Skeletal muscle tissue (tissue), 4 donors: Measurements from ENCODE around the gene INTS3. TPM values are rescaled to one million over a fixed set of nuclear protein-coding genes. Genes with fewer than 3 reads are reported as not detected.
A peak's percentile ranks its signal among the peaks of the same experiment; 100 is the strongest.

ENCODE experiments used
- H3K27ac ChIP-seq: one replicate; pipeline ENCODE4 v1.7.0; 2013; ENCODE audit warnings: mild to moderate bottlenecking, low read depth, low read length, inconsistent platforms
- H3K27me3 ChIP-seq, 3 donors: one replicate each; pipeline ENCODE4 v1.7.0; 2013; ENCODE audit warnings: low read length in 3 of 3; ENCODE audit not compliant: control insufficient read depth in 3 of 3, insufficient read depth in 3 of 3
- H3K36me3 ChIP-seq, 3 donors: one replicate each; pipeline ENCODE4 v1.7.0; 2013; ENCODE audit warnings: low read length in 3 of 3; ENCODE audit not compliant: control insufficient read depth in 3 of 3, insufficient read depth in 3 of 3
- H3K4me1 ChIP-seq, 3 donors: one replicate each; pipeline ENCODE4 v1.7.0; 2013; ENCODE audit warnings: low read length in 3 of 3, mild to moderate bottlenecking in 3 of 3; ENCODE audit not compliant: control insufficient read depth in 3 of 3, insufficient read depth in 3 of 3
- H3K4me3 ChIP-seq, 3 donors: one replicate each; pipeline ENCODE4 v1.7.0; 2013; ENCODE audit warnings: low read length in 3 of 3
- H3K9ac ChIP-seq, 3 donors: one replicate each; pipeline ENCODE4 v1.7.0; 2013; ENCODE audit warnings: low read length in 3 of 3, mild to moderate bottlenecking in 3 of 3, moderate library complexity in 2 of 3, low read depth in 1 of 3
- H3K9me3 ChIP-seq, 3 donors: one replicate each; pipeline ENCODE4 v1.7.0; 2013; ENCODE audit warnings: low read length in 3 of 3; ENCODE audit not compliant: control insufficient read depth in 3 of 3
- total RNA-seq: library from RNA; depleted of rRNA; stranded (reverse); fragments of >200 nt; gene quantifications from one replicate; pipeline ENCODE4 v1.2.3, GENCODE V29; 2014
- donor health status: Osteomylitis.

Gene INTS3
- total RNA-seq, 1 donor from 2014 or later = 24.0 TPM

DNA sequence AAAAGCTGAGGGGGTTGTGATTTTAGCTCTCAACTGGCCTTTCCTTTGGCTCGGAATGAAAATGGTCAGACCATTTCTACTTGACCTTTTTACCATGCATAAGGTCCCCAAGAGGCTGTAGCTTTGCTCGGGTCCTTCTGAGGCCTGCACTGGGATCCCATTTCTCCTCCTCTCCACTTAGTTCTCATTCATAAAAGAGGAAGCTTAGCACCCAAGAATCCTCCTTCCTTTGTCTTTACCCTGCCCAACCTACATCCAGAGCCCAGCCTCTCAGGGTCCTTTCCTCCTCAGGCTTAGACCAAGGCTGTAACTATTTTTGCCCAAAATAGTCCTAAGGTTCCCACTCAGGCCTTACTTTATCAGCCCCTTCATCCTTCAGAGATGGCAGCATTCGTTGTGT is 41.4 kb downstream of the INTS3 start:
- Histone ChIP-seq H3K9ac (no peak overlapping the region), H3K9me3 (no peaks in the 10 kb centered on the region), H3K27me3 (no peaks in the 10 kb centered on the region), H3K27ac (no peak overlapping the region), H3K4me1 (peaks cover 7 to 39% (median 27%) of the 10 kb centered on the region in 3 donors), H3K36me3 (peaks cover 58 to 67% (median 65%) of the 10 kb centered on the region in 3 donors), H3K4me3 (no peak overlapping the region)

DNA sequence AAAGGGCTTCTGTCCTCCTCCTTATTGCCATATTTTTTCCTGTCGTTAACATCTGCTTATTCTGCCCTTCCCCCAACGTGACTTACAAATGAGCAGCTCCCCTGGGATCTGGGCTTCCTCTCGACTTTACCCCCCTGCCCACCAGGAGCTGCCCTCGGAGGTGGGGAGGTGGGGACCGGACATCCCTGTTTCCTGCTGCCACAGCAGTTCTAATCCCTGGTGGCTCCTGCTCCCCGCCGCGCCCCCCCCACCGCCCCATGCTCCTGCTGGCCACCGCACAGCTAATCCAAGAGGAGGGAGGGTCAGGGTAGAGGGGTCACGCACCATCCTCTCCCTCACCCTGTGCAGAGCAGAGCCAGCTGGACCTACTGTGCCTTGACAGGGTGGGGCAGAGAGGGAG is 42.9 kb downstream of the INTS3 start:
- Histone ChIP-seq H3K9me3 (no peaks in the 10 kb centered on the region), H3K4me1 (peaks cover 16 to 51% (median 43%) of the 10 kb centered on the region in 3 donors), H3K4me3 (no peak overlapping the region), H3K9ac (no peak overlapping the region), H3K36me3 (peaks cover 48 to 58% (median 54%) of the 10 kb centered on the region in 3 donors), H3K27ac (no peak overlapping the region), H3K27me3 (no peaks in the 10 kb centered on the region)

DNA sequence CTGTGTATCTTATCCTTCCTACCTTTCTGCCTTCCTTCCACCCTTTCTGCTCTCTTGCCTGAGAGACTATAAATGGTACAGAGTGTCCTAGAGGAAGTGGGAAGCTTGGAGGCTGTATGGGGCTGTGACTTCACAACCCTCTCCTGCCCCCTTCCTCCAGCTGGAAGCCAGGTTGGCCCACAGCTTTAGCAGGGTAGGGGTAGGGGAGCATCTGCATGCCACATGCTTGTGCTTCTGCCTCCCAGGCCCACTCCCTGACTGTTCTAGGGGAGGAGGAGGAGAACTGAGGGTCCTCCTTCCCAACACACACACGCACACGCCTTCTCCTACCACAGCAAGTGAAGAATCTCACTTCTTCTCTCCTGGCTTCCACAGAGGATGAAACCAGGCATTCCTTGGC is 43.4 kb downstream of the INTS3 start:
- H3K4me3 ChIP-seq = no peak overlapping the region
- H3K27ac ChIP-seq = no peak overlapping the region
- H3K9me3 ChIP-seq = no peaks in the 10 kb centered on the region
- peaks cover 48 to 58% (median 53%) of the 10 kb centered on the region in 3 donors for H3K36me3 ChIP-seq
- no peak overlapping the region for H3K9ac ChIP-seq
- H3K27me3 ChIP-seq = no peaks in the 10 kb centered on the region
- peaks cover 18 to 56% (median 48%) of the 10 kb centered on the region in 3 donors for H3K4me1 ChIP-seq

DNA sequence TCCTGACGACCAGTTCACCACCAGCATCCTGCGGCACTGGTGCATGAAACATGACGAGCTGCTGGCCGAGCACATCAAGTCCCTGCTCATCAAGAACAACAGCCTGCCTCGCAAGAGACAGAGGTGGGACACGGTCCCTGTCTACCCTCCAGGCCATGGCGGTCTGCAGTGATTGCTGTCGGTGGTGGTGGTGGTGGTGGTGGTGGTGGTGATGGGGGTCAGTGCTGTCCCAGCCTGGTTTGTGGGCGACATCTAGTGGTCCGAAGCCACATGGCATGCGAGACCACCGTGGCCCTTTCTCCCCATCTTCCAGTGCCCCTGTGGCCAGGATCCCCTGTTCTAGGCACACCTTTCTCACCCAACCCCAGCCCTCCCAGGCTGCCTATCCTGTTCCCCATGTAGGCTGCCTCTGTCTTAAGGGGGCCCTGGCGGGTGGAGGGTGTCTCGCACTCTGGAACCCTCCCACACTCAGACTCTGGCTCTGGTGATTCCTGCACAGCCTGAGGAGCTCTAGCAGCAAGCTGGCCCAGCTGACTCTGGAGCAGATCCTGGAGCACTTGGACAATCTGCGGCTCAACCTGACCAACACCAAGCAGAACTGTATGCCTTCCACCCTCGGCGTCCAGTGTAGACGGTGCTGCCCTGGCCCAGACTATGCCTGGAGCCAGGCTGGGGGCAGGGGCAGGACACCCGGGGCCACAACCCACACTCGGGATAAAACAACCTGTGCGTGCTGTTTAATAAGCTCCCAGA is 44.2 kb downstream of the INTS3 start:
- Histone ChIP-seq H3K27ac (no peak overlapping the region), H3K4me3 (no peak overlapping the region), H3K9me3 (no peaks in the 10 kb centered on the region), H3K36me3 (peaks cover 48 to 56% (median 53%) of the 10 kb centered on the region in 3 donors), H3K4me1 (peaks cover 26 to 64% (median 55%) of the 10 kb centered on the region in 3 donors), H3K9ac (no peak overlapping the region), H3K27me3 (peaks cover 0 to 3% (median 3%) of the 10 kb centered on the region in 3 donors)

GRCh38 chr1:153773096-153773921 is 45.5 kb downstream of the INTS3 start:
- Histone ChIP-seq H3K27me3 (peaks cover 0 to 7% (median 3%) of the 10 kb centered on the region in 3 donors), H3K4me3 (no peak overlapping the region), H3K36me3 (peaks cover 36 to 44% (median 42%) of the 10 kb centered on the region in 3 donors), H3K9ac (no peak overlapping the region), H3K27ac (peak overlapping the region; percentile 54), H3K9me3 (no peaks in the 10 kb centered on the region), H3K4me1 (peaks cover 36 to 75% (median 67%) of the 10 kb centered on the region in 3 donors)

DNA sequence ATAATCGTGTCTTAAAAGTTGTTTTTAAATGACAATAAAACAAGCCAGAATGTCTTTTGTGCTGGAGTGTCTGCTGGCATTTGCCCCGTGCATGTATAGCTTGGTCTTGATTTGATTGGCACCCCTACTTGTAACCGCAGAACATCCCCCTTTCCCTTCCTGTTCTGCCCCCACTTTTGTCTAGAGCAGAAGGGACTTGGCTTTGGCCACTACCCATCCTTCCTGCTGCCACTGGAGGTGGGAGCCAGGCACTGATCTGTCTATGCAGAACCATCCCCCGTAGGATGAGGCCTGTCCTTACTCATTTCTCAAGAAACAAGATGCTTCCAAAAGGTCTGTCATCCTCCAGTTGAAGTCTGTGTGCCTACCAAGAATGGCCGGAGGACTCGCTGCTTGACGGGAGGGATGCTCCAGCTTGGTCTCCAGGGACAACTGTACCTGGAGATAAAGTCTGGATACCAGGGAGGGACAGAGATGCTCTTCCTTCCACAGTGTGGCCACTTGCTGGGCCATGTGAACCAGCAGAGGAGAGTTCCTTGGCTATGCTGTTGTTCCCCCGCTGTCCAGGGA is 46.3 kb downstream of the INTS3 start:
- peaks cover 0 to 7% (median 3%) of the 10 kb centered on the region in 3 donors for H3K27me3 ChIP-seq
- H3K36me3 ChIP-seq = peaks cover 31 to 38% (median 34%) of the 10 kb centered on the region in 3 donors
- peaks cover 36 to 83% (median 74%) of the 10 kb centered on the region in 3 donors for H3K4me1 ChIP-seq
- peak overlapping the region; percentile 2 to 9 (median 9) for H3K4me3 ChIP-seq
- peak overlapping the region; percentile 54 for H3K27ac ChIP-seq
- H3K9ac ChIP-seq = no peak overlapping the region
- no peaks in the 10 kb centered on the region for H3K9me3 ChIP-seq

DNA sequence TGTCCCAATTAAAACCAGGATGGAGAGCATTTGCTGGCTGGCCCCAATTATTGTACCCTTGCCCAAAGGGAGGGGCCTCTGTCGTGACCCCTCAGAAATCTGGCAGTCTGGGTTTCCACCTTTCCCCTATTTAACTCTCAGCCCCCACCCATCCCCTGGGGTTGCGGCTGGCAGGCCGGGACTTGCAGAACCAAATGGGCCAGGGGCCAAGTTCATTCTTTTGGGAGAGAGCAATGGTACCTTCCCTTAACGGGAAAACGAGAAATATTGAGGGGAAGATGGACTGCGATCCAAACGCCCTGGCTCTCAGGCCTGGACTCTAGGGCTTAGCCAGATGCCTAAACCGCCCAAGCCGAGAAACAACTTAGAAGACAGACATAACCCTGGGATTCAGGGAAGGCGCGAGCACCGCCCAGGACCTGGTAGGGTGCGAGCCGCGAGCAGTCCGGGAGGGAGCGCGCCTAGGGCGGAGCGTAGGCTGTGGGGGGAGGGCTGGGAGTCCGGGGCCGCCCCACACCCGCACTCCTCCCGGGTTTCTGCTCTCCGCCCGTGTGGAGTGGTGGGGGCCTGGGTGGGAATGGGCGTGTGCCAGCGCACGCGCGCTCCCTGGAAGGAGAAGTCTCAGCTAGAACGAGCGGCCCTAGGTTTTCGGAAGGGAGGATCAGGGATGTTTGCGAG is 47.1 kb downstream of the INTS3 start, which contains the start of gene SLC27A3:
SLC27A3 (plus strand) TSS at position 628 of the 678 bp plus-strand sequence. CDS start 91 bp downstream, outside the sequence.
- Histone ChIP-seq H3K9me3 (no peaks in the 10 kb centered on the region), H3K4me3 (peak within 1 kb of the TSS; percentile 77 to 85 (median 81)), H3K27ac (peak within 1 kb of the TSS; percentile 54), H3K9ac (peak within 1 kb of the TSS; percentile 69 to 82 (median 74)), H3K36me3 (peaks cover 27 to 32% (median 28%) of the 10 kb centered on the region in 3 donors), H3K4me1 (peaks cover 37 to 85% (median 71%) of the 10 kb centered on the region in 3 donors), H3K27me3 (peaks cover 0 to 7% (median 3%) of the 10 kb centered on the region in 3 donors)

DNA sequence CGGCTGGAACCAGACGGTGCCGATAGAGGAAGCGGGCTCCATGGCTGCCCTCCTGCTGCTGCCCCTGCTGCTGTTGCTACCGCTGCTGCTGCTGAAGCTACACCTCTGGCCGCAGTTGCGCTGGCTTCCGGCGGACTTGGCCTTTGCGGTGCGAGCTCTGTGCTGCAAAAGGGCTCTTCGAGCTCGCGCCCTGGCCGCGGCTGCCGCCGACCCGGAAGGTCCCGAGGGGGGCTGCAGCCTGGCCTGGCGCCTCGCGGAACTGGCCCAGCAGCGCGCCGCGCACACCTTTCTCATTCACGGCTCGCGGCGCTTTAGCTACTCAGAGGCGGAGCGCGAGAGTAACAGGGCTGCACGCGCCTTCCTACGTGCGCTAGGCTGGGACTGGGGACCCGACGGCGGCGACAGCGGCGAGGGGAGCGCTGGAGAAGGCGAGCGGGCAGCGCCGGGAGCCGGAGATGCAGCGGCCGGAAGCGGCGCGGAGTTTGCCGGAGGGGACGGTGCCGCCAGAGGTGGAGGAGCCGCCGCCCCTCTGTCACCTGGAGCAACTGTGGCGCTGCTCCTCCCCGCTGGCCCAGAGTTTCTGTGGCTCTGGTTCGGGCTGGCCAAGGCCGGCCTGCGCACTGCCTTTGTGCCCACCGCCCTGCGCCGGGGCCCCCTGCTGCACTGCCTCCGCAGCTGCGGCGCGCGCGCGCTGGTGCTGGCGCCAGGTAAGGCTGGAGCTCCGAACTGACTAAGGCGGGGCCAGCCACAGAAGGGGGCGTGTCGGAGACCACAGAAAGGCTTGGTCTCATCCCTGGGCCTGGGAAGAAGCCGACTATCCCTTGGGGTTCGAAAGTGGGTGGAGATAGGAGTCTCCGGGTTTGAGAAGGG is 47.8 kb downstream of the INTS3 start:
- Histone ChIP-seq H3K27me3 (peaks cover 0 to 7% (median 3%) of the 10 kb centered on the region in 3 donors), H3K36me3 (peaks cover 21 to 32% (median 21%) of the 10 kb centered on the region in 3 donors), H3K9me3 (no peaks in the 10 kb centered on the region), H3K27ac (peak overlapping the region; percentile 54), H3K4me1 (peaks cover 38 to 85% (median 71%) of the 10 kb centered on the region in 3 donors), H3K4me3 (peak overlapping the region; percentile 77 to 85 (median 81)), H3K9ac (peak overlapping the region; percentile 69 to 82 (median 74))
